ENCODE measurements around the gene SNORC.
"Not testable (repeated sequence)": the region's sequence is repeated elsewhere in the genome, so short reads cannot be mapped to it uniquely, and the experiment has no call there.

DNA sequence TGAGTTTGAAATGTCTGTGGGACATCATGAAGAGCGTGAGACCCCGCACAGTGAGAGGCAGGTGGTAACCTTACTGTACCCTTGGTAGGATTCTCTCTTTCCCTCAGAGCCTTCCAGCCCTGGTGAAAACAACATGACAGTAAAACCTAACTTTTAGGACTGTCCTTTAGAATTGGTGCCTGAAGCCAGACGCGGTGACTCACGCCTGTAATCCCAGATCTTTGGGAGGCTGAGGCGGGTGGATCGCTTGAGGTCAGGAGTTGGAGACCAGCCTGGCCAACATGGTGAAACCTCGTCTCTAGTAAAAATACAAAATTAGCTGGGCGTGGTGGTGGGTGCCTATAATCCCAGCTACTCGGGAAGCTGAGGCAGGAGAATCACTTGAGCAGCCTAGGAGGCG lies 18.0 kb upstream of the SNORC start:
- not testable (repeated sequence) for TF ChIP-seq POLR2A, POLR2AphosphoS5 (IDR thresholded peaks at IDR 0.05)
- TF ChIP-seq, protein P1, sequence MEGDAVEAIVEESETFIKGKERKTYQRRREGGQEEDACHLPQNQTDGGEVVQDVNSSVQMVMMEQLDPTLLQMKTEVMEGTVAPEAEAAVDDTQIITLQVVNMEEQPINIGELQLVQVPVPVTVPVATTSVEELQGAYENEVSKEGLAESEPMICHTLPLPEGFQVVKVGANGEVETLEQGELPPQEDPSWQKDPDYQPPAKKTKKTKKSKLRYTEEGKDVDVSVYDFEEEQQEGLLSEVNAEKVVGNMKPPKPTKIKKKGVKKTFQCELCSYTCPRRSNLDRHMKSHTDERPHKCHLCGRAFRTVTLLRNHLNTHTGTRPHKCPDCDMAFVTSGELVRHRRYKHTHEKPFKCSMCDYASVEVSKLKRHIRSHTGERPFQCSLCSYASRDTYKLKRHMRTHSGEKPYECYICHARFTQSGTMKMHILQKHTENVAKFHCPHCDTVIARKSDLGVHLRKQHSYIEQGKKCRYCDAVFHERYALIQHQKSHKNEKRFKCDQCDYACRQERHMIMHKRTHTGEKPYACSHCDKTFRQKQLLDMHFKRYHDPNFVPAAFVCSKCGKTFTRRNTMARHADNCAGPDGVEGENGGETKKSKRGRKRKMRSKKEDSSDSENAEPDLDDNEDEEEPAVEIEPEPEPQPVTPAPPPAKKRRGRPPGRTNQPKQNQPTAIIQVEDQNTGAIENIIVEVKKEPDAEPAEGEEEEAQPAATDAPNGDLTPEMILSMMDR (IDR thresholded peaks at IDR 0.05) = not testable (repeated sequence)
